ENCODE data around the gene NADK2. TPM values are rescaled to one million over a fixed set of nuclear protein-coding genes. Genes with fewer than 3 reads are reported as not detected.
"Not testable (repeated sequence)": the region's sequence is repeated elsewhere in the genome, so short reads cannot be mapped to it uniquely, and the experiment has no call there.

NADK2 gene
- total and polyA plus RNA-seq, 9 donors, result 13.5 to 46.7 (median 26.4) TPM

DNA sequence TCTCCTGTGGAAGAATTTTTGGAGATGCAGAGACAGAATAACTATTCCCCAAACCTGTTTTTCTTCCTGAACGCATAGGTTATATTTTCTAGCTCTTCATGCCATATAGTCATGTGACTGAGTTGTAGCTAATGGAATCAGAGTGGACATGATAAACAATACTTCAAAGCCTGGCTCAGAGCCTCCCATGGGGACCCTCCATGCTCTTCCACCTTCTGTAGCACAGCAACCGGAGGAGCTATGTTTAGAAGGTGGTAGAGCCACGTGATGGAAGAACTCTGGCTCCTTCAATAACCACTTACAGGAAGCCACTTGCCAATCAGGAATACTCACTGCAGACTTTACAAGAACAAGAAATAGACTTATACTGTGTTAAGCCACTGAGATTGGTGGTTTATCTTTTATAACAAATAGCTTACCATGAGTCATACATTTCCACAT is 39.2 kb downstream of the NADK2 start:
- TF ChIP-seq CTCF (IDR thresholded peaks at IDR 0.05) (no peak), EP300 (IDR thresholded peaks at IDR 0.05) (no peak), POLR2A (IDR thresholded peaks at IDR 0.05) (no peak)
- no peak for DNase-seq
- 39 to 72% (median 62%) methylated on average over 3 of the region's 3 CpGs for WGBS, 3 donors
- Histone ChIP-seq H3K4me1 (ENCODE audit: insufficient read depth) (no peaks in the 10 kb centered on the region), H3K9me3 (no peaks in the 10 kb centered on the region), H3K27ac (no peak overlapping the region), H3K36me3 (no peaks in the 10 kb centered on the region), H3K27me3 (no peaks in the 10 kb centered on the region), H3K4me3 (no peak overlapping the region)
- intact Hi-C loops (cut with DNase I), result no loop called here

DNA sequence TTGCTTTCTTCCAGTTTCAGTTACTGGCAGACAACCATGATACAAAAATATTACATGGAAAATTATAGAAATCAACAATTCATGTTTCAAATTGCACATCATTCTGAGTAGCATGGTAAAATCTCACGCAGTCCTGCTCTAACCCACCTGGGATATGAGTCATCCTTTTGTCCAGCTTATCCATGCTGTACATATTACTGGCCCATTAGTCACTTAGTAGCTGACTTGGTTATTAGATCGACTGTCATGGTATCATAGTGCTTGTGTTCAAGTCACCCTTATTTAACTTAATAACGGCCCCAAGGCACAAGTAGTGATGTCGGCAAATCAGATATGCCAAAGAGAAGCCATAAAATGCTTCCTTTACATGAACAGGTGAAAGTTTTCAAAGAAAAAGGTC is 41.2 kb downstream of the NADK2 start:
- Histone ChIP-seq H3K27ac (no peak overlapping the region), H3K4me3 (no peak overlapping the region), H3K9me3 (no peaks in the 10 kb centered on the region), H3K4me1 (ENCODE audit: insufficient read depth) (no peaks in the 10 kb centered on the region), H3K27me3 (no peaks in the 10 kb centered on the region), H3K36me3 (no peaks in the 10 kb centered on the region)
- intact Hi-C loops (cut with DNase I), result no loop called here
- TF ChIP-seq EP300 (IDR thresholded peaks at IDR 0.05) (no peak), POLR2A (IDR thresholded peaks at IDR 0.05) (no peak), CTCF (IDR thresholded peaks at IDR 0.05) (no peak)
- 92 to 93% (median 93%) methylated on average over 4 of the region's 4 CpGs for WGBS, 3 donors
- DNase-seq, result no peak

DNA sequence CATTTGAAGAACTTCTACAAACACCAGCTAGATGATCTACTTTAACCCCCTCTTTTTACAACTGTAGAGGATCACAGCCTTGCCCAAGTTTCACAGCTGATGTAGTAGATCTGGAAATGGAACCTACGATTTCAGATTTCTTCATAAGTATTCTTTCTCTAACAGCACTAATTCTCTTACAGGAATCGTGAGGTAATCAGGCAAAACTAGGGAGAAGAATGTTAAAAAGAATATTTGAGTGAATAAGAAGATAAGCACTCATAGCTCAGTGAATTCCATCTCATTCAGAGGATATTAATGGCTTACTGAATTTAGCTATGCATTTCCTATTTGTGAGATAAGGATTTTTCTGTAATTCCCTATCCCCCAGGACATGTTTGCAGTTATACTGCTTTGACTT is 42.1 kb downstream of the NADK2 start:
- no peak for DNase-seq
- Histone ChIP-seq H3K27ac (no peak overlapping the region), H3K9me3 (no peaks in the 10 kb centered on the region), H3K4me1 (ENCODE audit: insufficient read depth) (no peaks in the 10 kb centered on the region), H3K27me3 (no peaks in the 10 kb centered on the region), H3K4me3 (no peak overlapping the region), H3K36me3 (no peaks in the 10 kb centered on the region)
- 12 to 38% (median 37%) methylated on average over 2 of the region's 2 CpGs for WGBS, 3 donors
- intact Hi-C loops (cut with DNase I), result no loop called here
- TF ChIP-seq CTCF (IDR thresholded peaks at IDR 0.05), result no peak
- no peak for TF ChIP-seq EP300 (IDR thresholded peaks at IDR 0.05)
- TF ChIP-seq POLR2A (IDR thresholded peaks at IDR 0.05), result no peak

GRCh38 chr5:36198783-36199182 is 42.9 kb downstream of the NADK2 start:
- H3K36me3 ChIP-seq; DNase-seq; H3K4me1 ChIP-seq (ENCODE audit: insufficient read depth); H3K27me3 ChIP-seq; H3K9me3 ChIP-seq; H3K4me3 ChIP-seq; intact Hi-C loops (cut with DNase I); H3K27ac ChIP-seq: not testable (repeated sequence)
- 85 to 95% (median 89%) methylated on average over 2 to 3 of the region's 3 CpGs for WGBS, 3 donors

GRCh38 chr5:36198281-36198680 is 43.4 kb downstream of the NADK2 start:
- Histone ChIP-seq H3K27me3 (no peaks in the 10 kb centered on the region), H3K27ac (no peak overlapping the region), H3K4me3 (no peak overlapping the region), H3K4me1 (ENCODE audit: insufficient read depth) (no peaks in the 10 kb centered on the region), H3K9me3 (no peaks in the 10 kb centered on the region), H3K36me3 (no peaks in the 10 kb centered on the region)
- TF ChIP-seq POLR2A (IDR thresholded peaks at IDR 0.05) (no peak), CTCF (IDR thresholded peaks at IDR 0.05) (no peak), EP300 (IDR thresholded peaks at IDR 0.05) (no peak)
- DNase-seq, result no peak
- intact Hi-C loops (cut with DNase I), result no loop called here

Measured in ovary (tissue), 9 donors.